ENCODE measurements around the gene ERF.

ERF gene

DNA sequence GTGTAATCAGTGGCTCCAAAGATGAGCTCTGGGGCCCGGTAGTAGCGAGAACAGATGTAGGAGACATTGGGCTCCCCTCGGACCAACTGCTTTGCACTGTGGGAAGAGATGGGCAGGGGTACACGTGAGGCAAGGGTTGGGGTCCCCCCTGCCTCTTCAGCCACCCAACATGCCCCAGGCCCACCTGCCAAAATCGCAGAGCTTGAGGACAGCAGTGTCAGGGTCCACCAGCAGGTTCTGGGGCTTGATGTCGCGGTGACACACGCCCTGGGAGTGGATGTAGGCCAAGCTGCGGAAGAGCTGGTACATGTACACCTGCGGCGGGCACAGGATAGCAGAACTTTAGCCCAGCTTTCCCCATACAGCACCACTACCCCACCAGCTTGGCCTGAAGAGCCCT is 20.6 kb downstream of the ERF start:
- DNase-seq: no peak

DNA sequence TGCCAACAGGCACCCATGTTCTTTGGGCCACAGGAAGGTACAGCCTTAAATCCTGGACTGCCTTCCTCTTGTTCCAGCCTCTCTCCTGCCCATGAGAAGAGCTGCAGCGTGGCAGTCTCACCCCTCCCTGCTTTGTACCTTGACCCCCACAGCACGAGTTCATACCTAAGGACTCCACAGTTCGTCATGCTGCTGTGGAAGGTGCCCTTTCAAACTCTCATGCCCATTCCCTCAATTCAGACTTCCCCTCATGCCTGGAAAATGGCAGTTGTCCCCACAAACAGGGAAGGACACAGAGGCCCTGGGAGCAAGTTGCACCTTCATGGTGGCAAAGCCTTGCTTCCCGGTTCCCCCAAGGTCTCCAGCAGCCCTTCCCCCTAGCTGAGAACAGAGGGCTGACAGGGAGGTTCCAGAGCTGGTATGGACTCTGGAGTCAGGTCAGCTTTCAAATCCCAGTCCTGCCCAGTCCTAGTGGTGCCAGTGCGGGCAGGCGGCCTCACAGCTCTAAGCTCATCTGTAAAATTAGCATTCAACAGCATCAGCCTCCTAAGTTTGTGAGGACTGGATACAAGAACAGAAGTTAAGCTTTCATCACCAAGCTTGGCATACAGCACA is 21.1 kb downstream of the ERF start:
- DNase-seq: no peak

DNA sequence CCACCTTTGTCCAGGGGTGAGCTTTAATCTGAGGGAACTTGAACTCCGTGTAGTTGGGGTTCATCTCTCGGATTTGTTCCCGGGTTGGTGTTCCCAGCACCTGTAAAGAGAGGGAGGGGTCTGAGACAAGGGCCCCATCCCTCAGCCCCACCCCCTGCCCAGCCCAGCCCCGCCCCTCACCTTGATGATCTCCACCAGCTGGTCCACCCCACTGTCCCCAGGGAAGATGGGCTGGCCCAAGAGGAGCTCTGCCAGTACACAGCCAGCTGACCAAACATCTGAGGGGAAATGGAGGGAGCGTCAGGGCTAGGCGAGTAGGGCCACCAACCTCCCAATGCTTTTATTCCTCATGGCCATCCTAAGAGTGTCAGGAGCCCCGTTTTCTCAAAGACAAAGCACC is 21.8 kb downstream of the ERF start:
- no peak for DNase-seq

DNA sequence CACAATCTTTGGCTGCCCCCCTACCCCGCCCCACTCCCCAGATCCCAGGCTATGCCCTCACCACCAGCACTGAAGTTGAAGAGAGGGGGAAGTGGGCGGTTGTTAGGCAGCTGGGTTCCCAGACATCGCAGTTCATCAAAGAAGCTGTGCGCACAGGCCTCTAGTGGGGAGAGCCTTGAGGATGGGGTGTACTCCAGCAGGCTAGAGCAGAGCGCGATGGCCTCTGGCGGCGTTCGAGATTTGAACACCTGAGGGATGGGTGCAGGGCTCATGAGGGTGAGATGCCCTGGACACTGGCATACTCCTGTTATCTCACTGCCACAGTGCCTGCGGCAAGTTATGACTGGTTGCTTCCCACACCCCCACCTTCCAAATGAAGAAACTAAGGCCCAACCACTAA is 22.5 kb downstream of the ERF start:
- no peak for DNase-seq

DNA sequence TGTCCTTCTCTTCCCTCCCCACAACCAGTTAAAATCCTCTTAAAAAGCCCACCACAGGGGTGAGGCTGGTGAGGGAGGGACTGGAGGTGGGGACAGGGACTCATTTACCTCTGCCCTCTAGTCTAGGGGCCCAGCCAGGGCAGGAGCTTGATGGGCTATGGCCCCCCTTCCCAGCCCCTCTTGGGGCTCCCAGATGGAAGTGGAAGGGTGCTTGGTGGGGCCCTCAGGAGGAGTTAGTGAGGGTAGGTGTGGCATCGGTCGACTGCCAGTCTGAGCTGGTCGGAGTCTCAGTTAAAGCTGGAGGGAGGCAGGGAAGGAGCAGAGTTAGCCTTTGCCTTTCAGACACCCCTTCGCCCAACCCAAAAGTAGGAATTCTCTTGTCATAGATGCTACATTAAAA is 24.4 kb downstream of the ERF start:
- DNase-seq: no peak

DNA sequence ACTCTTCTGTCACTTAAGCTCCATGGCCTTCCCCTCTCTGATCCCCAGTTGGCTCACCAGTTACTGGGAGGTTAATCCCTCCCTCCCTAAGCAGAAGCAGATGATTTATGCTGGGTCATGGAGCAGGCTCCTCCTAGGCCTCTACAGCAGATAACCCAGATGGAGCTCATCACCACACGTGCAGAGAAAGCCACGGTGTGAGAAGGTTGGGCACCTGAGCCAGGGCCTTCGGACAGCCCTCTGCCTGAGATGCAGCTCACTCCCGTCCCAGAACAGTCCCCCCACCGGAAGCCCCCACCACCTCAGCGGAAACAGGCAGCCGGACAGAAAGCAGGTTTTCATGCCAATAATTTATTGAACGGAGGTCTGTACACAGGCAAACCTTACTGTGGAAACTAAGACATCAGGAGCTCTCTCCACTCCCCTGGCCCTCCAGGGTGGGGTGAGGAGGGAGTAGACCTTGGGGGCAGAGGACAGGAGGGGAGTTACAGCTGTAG is 25.0 kb downstream of the ERF start:
- no peak for DNase-seq

DNA sequence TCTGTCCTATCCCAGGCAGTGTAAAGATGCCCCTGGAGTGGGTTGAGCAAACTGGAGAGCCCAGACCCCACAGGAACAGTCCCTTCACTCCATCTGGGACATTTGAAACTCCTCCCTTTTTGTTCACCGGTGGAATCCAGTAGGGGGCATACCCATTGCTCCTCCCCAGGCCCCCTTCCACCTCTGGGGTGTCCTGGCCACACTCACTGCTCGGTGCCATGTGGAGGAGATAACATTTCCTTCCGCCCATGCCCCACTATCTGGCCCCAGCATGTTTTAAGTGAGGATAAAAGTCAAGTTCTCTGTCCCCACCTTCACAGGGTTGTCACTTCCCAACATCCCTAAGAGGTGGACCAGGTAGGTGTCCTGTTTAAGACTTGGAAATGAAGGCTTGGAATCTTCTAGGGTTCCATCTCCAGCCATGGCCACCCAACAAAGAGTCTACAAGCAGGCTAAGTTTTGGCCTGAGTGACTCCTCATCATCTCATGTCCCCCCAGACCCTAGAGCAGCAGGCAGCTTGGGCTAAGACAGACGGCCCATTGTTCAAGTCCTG is 25.6 kb downstream of the ERF start:
- DNase-seq: no peak

DNA sequence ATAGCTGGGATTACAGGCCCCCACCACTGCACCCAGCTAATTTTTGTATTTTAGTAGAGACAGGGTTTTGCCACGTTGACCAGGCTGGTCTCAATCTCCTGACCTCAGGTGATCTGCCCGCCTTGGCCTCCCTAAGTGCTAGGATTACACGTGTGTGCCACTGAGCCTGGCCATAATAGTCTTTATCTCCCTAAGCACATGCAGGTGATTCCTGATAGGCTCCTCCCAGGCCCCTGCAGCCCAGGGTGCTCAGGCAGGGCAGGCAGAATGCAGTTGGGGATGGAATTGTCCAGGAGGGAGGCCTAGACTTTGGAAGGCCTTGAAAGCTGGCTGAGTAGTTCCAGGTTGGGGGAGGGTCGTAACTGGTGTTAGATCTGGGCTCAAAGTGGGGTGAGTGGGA is 26.3 kb downstream of the ERF start:
- DNase-seq: no peak

DNA sequence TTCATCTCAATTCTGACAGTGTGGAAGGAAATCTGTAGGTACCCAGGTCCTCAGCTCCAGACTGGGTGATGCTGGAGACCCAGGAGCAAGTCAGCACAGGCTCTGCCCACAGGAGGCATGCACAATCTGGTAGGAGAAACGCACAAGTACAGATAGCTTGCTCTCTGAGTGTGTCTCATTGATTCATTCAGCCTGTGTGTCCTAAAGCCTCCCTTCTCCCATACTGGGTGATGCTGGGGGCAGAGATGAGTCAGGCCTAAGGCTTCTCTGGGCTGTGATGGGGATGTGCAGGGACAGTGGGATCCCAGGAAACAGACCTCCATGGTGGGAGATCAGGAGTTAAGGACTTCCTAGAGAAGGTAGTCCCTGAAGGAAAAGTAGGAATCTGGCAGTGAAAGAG is 28.0 kb downstream of the ERF start:
- DNase-seq: no peak

DNA sequence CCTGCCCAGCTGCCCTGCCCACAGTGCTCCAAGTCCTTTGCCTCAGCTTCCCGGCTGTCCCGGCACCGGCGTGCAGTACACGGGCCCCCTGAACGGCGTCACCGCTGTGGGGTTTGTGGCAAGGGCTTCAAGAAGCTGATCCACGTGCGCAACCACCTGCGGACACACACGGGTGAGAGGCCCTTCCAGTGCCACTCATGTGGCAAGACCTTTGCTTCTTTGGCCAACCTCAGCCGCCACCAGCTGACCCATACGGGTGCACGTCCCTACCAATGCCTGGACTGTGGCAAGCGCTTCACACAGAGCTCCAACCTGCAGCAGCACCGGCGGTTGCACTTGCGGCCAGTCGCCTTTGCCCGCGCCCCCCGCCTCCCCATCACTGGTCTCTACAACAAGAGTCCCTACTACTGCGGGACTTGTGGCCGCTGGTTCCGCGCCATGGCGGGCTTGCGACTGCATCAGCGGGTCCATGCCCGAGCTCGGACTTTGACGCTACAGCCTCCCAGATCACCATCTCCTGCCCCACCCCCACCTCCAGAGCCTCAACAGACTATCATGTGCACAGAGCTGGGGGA is 29.1 kb downstream of the ERF start:
- DNase-seq: no peak

DNA sequence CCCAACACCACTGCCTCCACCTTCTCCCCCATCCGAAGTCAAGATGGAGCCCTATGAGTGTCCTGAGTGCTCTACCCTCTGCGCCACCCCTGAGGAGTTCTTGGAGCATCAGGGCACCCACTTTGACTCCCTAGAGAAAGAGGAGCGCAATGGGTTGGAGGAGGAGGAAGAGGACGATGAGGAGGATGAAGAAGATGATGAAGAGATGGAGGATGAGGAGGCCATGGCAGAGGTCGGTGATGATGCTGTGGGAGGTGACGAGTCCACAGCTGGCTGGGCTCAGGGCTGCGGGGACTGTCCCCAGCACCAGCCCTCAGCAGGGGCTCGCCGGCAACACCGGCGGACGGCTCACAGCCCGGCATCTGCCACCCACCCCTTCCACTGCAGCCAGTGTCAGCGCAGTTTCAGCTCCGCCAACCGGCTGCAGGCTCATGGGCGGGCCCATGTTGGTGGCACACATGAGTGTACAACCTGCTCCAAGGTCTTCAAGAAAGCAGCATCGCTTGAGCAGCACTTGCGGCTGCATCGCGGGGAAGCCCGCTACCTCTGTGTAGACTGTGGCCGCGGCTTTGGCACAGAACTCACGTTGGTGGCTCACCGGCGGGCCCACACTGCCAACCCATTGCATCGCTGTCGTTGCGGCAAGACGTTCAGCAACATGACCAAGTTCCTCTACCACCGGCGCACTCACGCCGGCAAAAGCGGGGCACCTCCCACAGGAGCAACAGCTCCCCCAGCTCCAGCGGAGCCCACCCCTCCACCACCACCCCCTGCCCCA is 29.8 kb downstream of the ERF start:
- DNase-seq: no peak

DNA sequence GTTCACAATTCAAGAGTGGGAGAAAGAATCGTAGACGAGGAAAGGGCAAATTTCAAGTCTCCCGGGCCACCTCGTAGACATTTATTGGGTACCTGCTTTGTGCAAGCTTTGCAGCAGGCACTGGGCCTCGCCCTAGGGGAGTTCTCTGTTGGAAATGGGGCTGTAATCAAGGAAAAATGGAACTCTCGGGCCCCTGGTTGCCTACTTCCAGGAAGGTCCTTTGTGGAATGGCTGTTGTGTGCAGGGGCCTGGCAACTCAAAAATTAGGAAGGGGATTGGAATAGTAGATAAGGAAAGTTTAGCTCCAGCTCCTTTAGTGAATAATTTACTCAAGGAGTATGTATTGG is 34.2 kb downstream of the ERF start:
- no peak for DNase-seq

DNA sequence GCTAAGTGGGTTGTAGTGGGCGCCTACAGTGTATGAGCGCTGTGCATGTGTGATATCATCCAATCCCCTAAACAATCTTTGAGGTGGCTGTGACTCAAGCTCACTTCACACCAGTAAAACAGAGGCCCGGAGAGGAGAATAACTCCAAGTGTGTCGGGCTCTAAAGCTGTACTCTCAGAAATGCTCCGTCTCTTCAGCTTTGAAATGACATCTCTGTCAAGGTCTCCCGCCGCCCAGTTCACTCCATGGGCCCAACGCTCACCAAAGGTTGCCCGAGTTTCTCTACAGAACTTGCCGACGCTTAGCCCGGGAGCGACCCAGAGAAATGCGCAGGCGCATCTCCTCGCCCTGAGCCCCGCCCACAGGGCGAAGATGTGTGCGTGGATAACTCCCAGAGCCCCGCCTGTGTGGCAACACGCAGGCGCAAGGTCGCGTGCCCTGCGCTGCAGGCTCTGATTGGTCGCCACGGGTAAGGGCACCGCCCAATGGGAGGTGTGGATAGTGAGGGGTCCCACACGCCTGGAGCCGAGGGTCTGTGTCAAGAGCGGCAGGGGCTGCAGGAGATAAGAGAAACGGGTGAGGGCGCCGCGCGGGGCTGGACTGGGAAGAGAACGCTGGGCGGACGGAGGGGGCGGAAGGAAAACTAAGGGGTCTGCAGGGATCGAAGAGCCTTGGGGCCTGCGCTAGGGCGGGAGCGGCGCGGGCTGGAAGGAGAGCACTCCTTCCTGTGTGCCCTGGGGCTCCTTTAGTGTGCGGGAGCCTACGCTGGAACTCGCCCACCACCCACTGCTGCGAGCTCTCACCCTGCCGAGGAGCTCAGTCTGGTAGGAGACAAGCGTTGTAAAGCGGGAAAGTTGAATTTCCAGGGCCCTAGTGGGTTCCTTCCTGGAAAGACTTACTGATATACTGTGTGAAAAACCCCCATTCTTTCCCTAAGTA is 34.8 kb downstream of the ERF start, which contains the start of gene ZNF526:
TSS of gene ZNF526 (plus strand) at position 501 of the 939 bp plus-strand sequence. CDS start 4,092 bp downstream, outside the sequence.
- DNase-seq: peak; percentile 95

DNA sequence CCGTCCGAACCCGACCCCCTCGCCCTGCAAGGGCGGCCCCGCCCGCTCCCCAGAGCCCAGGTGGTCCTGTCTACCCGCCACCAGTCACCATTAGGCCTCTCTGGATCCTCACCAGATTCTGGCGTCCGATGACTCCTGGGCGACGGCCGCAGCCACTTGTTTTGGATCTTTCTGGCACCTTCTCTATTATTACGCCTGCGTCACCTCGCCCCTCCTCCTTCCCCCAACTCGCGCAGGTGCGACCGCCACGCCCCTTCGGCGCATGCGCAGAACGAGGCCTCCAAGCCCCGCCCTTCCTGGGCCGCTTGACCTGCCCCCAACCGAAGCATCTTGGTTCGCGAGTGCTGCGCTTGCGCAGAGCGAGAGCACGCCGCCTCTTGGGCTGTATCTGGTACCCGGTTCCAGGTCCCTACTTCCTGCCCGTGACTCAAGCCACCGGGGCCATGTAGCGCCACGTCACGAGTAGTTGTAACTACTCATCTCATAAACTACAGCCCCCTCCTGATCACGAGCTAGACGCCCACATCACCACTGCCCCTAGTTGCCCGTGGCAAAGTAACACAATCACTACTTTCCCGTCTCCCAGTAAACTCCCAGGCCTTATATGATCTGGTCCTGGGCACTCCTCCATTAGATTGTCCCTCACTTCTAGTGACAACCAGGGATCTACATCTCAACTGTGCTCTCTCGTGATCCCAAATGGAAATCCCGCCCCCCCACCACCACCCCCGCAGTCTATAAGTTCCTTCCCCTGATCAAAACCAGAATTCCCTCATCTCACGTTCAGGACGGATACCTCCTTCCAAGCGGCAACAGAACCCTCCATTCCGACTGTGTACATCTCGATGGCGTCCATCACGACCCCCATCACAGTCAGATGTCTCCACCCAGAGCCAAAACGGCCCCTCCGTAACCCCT is 37.1 kb downstream of the ERF start, which contains the start of gene DEDD2:
TSS of gene DEDD2 (minus strand) at position 158 of the 918 bp plus-strand sequence. CDS start 670 bp downstream, outside the sequence.
- DNase-seq: peak; percentile 92

DNA sequence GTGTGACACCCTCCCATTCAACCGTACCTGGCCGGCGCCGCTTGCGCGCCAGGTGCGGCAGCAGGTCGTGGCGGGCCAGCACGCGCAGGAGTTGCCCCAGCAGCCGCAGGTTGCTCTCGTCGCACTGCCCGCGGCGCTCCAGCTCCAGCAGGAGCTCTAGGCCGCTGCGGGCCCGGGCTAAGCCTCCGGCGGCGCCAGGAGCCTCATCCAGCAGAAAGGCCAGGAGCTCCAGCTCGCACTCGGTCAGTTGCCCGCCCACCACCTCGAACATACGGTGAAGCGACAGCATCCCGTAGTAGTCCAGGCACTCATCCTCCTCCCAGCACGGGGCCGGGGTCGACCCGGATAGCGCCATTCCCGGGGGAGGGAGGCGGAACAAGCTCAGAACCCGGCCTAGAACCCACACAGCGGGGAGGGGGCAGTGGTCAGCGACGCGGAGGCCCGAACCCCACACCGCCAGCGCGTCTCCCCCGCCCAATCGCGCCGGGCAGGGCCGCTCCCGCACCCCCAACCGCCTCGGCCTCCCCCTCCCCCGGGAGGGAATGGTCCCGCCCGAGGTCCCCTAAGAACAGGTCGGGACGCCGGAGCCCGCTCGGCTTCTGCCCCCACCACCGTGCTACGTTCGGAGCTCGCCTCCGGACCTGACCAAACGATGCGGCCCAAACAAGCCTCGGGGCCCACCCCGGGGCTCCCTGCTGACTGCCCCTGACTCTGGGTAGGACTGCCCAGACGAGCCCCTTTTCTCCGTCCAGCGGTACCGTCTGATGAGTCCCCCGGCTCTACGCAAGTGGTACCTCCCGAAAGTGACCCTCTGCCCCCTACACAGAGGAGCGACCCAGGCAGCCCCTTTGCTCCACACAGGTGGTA is 38.0 kb downstream of the ERF start:
- DNase-seq: no peak

DNA sequence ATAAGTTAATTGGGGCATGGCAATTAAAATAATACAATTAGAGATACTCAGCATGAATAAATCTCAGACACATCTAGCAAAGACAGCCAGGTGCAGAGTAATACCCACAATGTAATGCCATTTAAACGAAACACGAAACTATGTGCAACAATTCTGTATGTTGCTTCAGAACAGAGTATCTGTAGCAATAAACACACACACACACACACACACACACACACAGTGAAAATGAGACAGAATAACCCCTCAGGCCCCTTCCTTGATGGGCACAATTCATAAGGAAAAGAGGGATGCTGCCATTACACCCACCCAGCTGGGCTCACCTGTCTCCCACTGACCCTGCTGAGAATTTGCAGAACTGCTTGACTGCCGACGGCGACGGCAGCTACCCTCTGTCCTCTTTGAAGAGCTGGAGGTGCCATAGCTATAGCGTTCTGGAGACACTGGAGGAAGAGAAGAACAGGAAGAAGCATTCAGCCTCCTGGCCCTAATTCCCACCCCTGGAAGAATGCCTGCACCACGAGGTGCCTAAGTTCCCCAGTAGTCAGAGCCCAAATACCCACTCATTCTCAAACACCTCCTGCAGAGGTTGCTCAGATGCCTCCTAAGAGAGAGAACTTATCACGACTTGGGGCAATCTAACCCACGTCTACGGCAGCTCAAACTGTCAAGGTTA is 40.0 kb downstream of the ERF start:
- DNase-seq: no peak

DNA sequence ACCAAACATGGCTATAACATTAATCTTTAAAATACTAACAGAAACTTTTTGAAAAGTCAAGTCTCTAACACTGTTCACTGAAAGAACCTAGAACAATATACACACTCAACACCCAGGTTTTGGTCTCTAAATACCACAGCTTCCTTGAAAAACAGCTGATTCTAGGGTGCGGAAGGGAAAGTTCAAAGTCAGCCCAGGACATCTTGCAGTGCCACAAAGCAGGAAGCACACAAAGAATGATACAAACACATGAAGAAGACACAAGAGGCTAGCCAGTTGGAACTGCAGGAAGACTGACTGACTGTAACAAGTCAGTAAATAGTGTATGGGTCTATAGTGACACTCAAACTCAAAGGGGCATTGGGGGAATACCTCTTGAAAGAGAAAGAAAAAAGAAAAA is 42.0 kb downstream of the ERF start:
- DNase-seq: no peak

DNA sequence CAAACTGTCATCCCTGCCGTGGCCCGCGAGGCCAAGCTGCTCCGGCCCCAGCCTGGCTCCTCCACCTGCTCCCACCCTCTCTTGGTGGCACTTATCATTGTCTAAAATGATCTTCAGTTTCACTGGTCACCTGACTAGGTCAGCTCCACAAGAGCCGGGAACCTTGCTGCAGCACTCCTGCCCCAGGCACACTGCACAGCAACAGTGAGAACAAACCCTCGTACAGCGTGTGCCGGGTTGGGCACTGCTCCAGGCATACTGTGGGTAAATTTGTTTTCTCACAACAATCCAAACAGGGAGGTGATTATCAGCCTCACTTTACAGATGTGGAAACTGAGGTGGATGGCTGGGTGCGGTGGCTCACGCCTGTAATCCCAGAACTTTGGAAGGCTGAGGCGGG is 46.3 kb downstream of the ERF start:
- no peak for DNase-seq

DNA sequence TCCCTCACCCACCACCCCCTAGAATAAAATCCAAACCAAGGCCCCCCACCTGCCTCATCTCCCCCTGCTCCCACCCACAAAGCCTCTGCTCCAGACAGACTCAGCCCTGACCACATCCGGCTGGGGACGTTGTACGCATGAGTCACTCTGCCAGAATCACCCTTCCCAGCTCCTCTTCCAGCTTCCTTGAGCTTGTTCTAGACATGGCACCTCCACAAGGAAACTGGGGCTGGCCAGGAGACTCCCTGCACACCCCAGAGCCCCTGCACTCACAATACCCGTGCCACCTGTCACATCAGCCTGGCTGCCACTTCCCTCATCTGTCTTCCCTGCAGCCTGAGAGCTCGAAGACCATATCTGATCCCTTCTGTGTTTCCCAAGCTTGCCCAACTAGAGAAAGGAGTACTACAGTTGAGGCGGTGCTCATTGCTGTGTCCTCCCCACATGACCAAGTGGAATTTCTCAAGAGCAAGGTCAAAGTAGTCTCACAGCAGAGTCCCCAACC is 47.1 kb downstream of the ERF start:
- DNase-seq: no peak

Data from NCI-H1694 treated with DMSO at 0.1 percent for 48 hours (cell line).